ENCODE data around the gene DIRAS1.

GRCh38 chr19:2694196-2694595 lies 27.0 kb downstream of the DIRAS1 start:
- TF ChIP-seq CTCF (IDR thresholded peaks at IDR 0.05; ENCODE audit: extremely low read depth in 1 of 2, insufficient read depth in 1 of 2, low read depth in 1 of 2, low read length in 2 of 2) = no peak
- TF ChIP-seq POLR2A (IDR thresholded peaks at IDR 0.05; ENCODE audit: low read depth, low read length) = no peak
- TF ChIP-seq POLR2AphosphoS5 (IDR thresholded peaks at IDR 0.05; ENCODE audit: insufficient read depth, low read depth, low read length) = no peak
- TF ChIP-seq EZH2 (IDR thresholded peaks at IDR 0.05; ENCODE audit: borderline replicate concordance, low read depth, low read length, severe bottlenecking) = no peak
- no peak for TF ChIP-seq FOS (IDR thresholded peaks at IDR 0.05; ENCODE audit: borderline replicate concordance, insufficient read depth, low read length)
- TF ChIP-seq, protein P1, sequence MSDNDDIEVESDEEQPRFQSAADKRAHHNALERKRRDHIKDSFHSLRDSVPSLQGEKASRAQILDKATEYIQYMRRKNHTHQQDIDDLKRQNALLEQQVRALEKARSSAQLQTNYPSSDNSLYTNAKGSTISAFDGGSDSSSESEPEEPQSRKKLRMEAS (IDR thresholded peaks at IDR 0.05; ENCODE audit: insufficient read depth, insufficient read length) = no peak
- TF ChIP-seq JUN (IDR thresholded peaks at IDR 0.05; ENCODE audit: borderline replicate concordance, insufficient read depth, insufficient read length, low read depth) = no peak
